H1 (cell line): ENCODE results near the gene SLC25A38. TPM values are rescaled to one million over a fixed set of nuclear protein-coding genes. Genes with fewer than 3 reads are reported as not detected.

ENCODE experiments used
- BACH1 ChIP-seq: IDR thresholded peaks from 2 replicates; pipeline ENCODE4 v1.6.1; 2012; ENCODE audit warnings: low read length, improper control_type of control experiment
- CBX5 ChIP-seq: fragments of 300-800, 300-1000 bp; sonication (generic); IDR thresholded peaks from 2 replicates; pipeline ENCODE4 v1.7.1; 2016; ENCODE audit warnings: antibody characterized with exemption, low read length, low read depth
- CEBPB ChIP-seq: IDR thresholded peaks from 2 replicates; pipeline ENCODE4 v1.6.1; 2012; ENCODE audit warnings: low read depth, low read length
- HDAC2 ChIP-seq, 2 experiments: fragments of 300-600 bp in 1 of 2; sonication (generic) in 1 of 2; IDR thresholded peaks; 2 replicates each; pipeline ENCODE4 v1.6.1; 2011 to 2012; ENCODE audit warnings: low read depth in 2 of 2, low read length in 2 of 2, mild to moderate bottlenecking in 2 of 2, moderate library complexity in 2 of 2, borderline replicate concordance in 1 of 2, inconsistent platforms in 1 of 2
- JUN ChIP-seq: IDR thresholded peaks from 2 replicates; pipeline ENCODE4 v1.6.1; 2011; ENCODE audit warnings: low read depth, mild to moderate bottlenecking, improper control_type of control experiment, low read length
- KDM4A ChIP-seq: IDR thresholded peaks from one replicate; pipeline ENCODE4 v1.7.1; 2012; ENCODE audit warnings: low read depth, mild to moderate bottlenecking, moderate library complexity, low read length, inconsistent platforms; ENCODE audit not compliant: severe bottlenecking
- NANOG ChIP-seq: IDR thresholded peaks from 2 replicates; pipeline ENCODE4 v1.6.1; 2011; ENCODE audit warnings: low read length, low read depth, mild to moderate bottlenecking, inconsistent platforms; ENCODE audit not compliant: insufficient read depth, poor library complexity, severe bottlenecking
- SP2 ChIP-seq: IDR thresholded peaks from 2 replicates; pipeline ENCODE4 v1.6.1; 2012; ENCODE audit warnings: mild to moderate bottlenecking, low read length, inconsistent platforms
- polyA plus RNA-seq, 7 experiments: library from polyadenylated mRNA; depleted of rRNA in 3 of 7; stranded (reverse) in 5 of 7; unstranded in 2 of 7; fragments of >200 nt in 5 of 7; fragments of 200-250 nt in 2 of 7; gene quantifications; 1 replicate in 5 of 7; 2 replicates in 1 of 7; 4 replicates in 1 of 7; pipeline versions ENCODE4 v1.2.1 to v1.2.3, GENCODE V29; 2011 to 2013; ENCODE audit warnings: missing spikeins in 2 of 7, mixed read lengths in 2 of 7
- total RNA-seq: library from RNA; stranded (reverse); fragmentation: NEBNext Ultra II Directional; extraction: Animal tissue kit (Norgen Biotek cat#: 25700); gene quantifications from 2 replicates; pipeline ENCODE4 v1.2.1, GENCODE V29; 2021

Gene SLC25A38
- total and polyA plus RNA-seq, 2 of the 8 experiments (the other 6 are each of a cell fraction or from before 2014, with no cell fraction given) = 41.2 to 45.8 TPM

DNA sequence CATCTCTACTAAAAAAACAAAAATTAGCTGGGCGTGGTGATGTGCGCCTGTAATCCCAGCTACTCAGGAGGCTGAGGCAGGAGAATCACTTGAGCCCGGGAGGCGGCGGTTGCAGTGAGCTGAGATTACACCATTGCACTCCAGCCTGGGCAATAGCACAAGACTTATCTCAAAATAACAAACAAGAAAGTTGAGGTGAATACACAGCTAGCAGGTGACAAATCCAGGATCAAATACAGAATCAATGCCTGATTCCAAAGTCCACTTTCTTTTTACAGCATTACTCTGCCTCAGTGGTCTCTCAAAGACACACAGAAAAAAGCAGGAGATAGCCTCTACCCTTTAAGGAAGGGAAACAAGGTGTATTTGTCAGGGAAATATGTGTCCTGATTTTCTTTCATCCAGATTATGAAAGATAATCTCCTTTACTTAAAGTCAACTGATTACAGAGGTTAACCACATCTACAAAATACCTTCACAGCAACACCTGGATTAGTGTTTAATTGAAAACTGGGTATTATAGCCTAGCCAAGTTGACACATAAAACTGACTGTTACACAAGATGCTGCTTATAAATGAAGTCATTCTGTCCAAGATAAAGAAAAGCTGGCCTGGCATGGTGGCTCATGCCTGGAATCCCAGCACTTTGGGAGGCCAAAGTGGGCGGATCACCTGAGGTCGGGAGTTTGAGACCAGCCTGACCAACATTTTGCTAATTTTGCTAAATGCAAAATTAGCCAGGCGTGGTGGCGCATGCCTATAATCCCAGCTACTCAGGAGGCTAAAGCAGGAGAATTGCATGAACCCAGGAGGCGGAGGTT lies 4.0 kb upstream of the SLC25A38 start (continued):
- TF ChIP-seq JUN (no peak), SP2 (no peak), BACH1 (no peak), NANOG (no peak), CBX5 (no peak), HDAC2 (IDR thresholded peaks at IDR 0.05; ENCODE audit: borderline replicate concordance in 1 of 2, low read depth in 2 of 2, low read length in 2 of 2) (no peak), CEBPB (no peak), KDM4A (no peak)
- TF ChIP-seq, all 59 proteins: peak for 0
